Gastroesophageal sphincter (tissue), 3 donors: ENCODE measurements around the gene GRIK1.

Experiments
- CTCF ChIP-seq, 4 experiments: fragments of 200-600 bp in 2 of 4; fragments of 450-650 bp in 2 of 4; sonication (generic) in 1 of 4; IDR thresholded peaks; one replicate each; pipeline ENCODE4 v1.5.1; 2017 to 2019; ENCODE audit warnings: antibody characterized with exemption in 4 of 4, mild to moderate bottlenecking in 2 of 4, moderate library complexity in 2 of 4
- EP300 ChIP-seq: sonication (generic); formaldehyde crosslinking; IDR thresholded peaks from one replicate; pipeline ENCODE4 v1.6.1; 2017; ENCODE audit warnings: antibody characterized with exemption, mild to moderate bottlenecking

GRCh38 chr21:29851611-29852010, 88.2 kb downstream of the GRIK1 start:
- no peak for TF ChIP-seq CTCF (IDR thresholded peaks at IDR 0.05)
- TF ChIP-seq EP300 = no peak
